ENCODE data around the gene ZNF146. TPM values are rescaled to one million over a fixed set of nuclear protein-coding genes. Genes with fewer than 3 reads are reported as not detected.

ZNF146 gene
- total RNA-seq, 2 donors from 2014 or later: 37.8 to 71.1 TPM

GRCh38 chr19:36236304-36236945, 21.5 kb downstream of the ZNF146 start:
- peaks cover 74% of the 10 kb centered on the region for H3K36me3 ChIP-seq

GRCh38 chr19:36236946-36237310, 22.0 kb downstream of the ZNF146 start:
- Histone ChIP-seq H3K27ac (no peak overlapping the region), H3K9me3 (peaks cover 83% of the 10 kb centered on the region), H3K4me1 (ENCODE audit: control insufficient read depth in 1 of 2, low read depth in 2 of 2) (no peaks in the 10 kb centered on the region), H3K4me3 (no peak overlapping the region), H3K36me3 (peaks cover 69% of the 10 kb centered on the region), H3K27me3 (replicated peaks; ENCODE audit: insufficient read depth) (no peaks in the 10 kb centered on the region)
- DNase-seq (ENCODE audit: low spot score): no peak
- ATAC-seq (ENCODE audit: insufficient number of reproducible peaks, low FRiP score, low read depth): no peak
- no peak for TF ChIP-seq CTCF (IDR thresholded peaks at IDR 0.05)

More at GRCh38 chr19:36236304-36236945, 21.5 kb downstream of the ZNF146 start:
- no peak for DNase-seq (ENCODE audit: low spot score)
- Histone ChIP-seq H3K27ac (no peak overlapping the region), H3K4me3 (peak overlapping the region; percentile 16), H3K4me1 (ENCODE audit: control insufficient read depth in 1 of 2, low read depth in 2 of 2) (no peaks in the 10 kb centered on the region), H3K27me3 (replicated peaks; ENCODE audit: insufficient read depth) (no peaks in the 10 kb centered on the region), H3K9me3 (peaks cover 80% of the 10 kb centered on the region)
- no peak for TF ChIP-seq CTCF (IDR thresholded peaks at IDR 0.05)
- ATAC-seq (ENCODE audit: insufficient number of reproducible peaks, low FRiP score, low read depth): no peak

GRCh38 chr19:36244066-36244465, 29.2 kb downstream of the ZNF146 start:
- Histone ChIP-seq H3K9me3 (peaks cover 46% of the 10 kb centered on the region), H3K27ac (no peak overlapping the region), H3K4me3 (no peak overlapping the region), H3K36me3 (peaks cover 8% of the 10 kb centered on the region), H3K27me3 (replicated peaks; ENCODE audit: insufficient read depth) (no peaks in the 10 kb centered on the region), H3K4me1 (ENCODE audit: control insufficient read depth in 1 of 2, low read depth in 2 of 2) (no peaks in the 10 kb centered on the region)
- no peak for DNase-seq (ENCODE audit: low spot score)
- TF ChIP-seq CTCF (IDR thresholded peaks at IDR 0.05): no peak
- ATAC-seq (ENCODE audit: insufficient number of reproducible peaks, low FRiP score, low read depth): no peak

- no peak for TF ChIP-seq CTCF (IDR thresholded peaks at IDR 0.05)
- Histone ChIP-seq H3K36me3 (peaks cover under 1% of the 10 kb centered on the region), H3K9me3 (peaks cover 36% of the 10 kb centered on the region), H3K4me1 (ENCODE audit: control insufficient read depth in 1 of 2, low read depth in 2 of 2) (no peaks in the 10 kb centered on the region), H3K27me3 (replicated peaks; ENCODE audit: insufficient read depth) (no peaks in the 10 kb centered on the region), H3K4me3 (peak overlapping the region; percentile 31), H3K27ac (no peak overlapping the region)
- no peak for DNase-seq (ENCODE audit: low spot score)
- ATAC-seq (ENCODE audit: insufficient number of reproducible peaks, low FRiP score, low read depth): no peak
These were observed 30.5 kb downstream of the ZNF146 start for GRCh38 chr19:36245210-36246005.

- H3K27ac ChIP-seq: no peak overlapping the region
- no peaks in the 10 kb centered on the region for H3K4me1 ChIP-seq (ENCODE audit: control insufficient read depth in 1 of 2, low read depth in 2 of 2)
- no peak for ATAC-seq (ENCODE audit: insufficient number of reproducible peaks, low FRiP score, low read depth)
- H3K4me3 ChIP-seq: no peak overlapping the region
- H3K9me3 ChIP-seq: peaks cover 30% of the 10 kb centered on the region
- no peak for DNase-seq (ENCODE audit: low spot score)
- no peaks in the 10 kb centered on the region for H3K36me3 ChIP-seq
- no peaks in the 10 kb centered on the region for H3K27me3 ChIP-seq (replicated peaks; ENCODE audit: insufficient read depth)
- TF ChIP-seq CTCF (IDR thresholded peaks at IDR 0.05): no peak
These were observed 31.1 kb downstream of the ZNF146 start for GRCh38 chr19:36246006-36246481.

Measured in thoracic aorta (tissue), 2 donors.